IPS-18c (cell line): ENCODE results near the gene ARHGAP9.
"Not testable (repeated sequence)": the region's sequence is repeated elsewhere in the genome, so short reads cannot be mapped to it uniquely, and the experiment has no call there.

Experiments
- H3K4me3 ChIP-seq: 2 replicates; pipeline ENCODE4 v1.7.0; 2013; ENCODE audit warnings: low read depth, mild to moderate bottlenecking, low read length, moderate library complexity; ENCODE audit not compliant: insufficient read depth
- H3K9me3 ChIP-seq: one replicate; pipeline ENCODE4 v1.6.1; 2013; ENCODE audit warnings: mild to moderate bottlenecking, low read length, moderate library complexity; ENCODE audit not compliant: control insufficient read depth, insufficient read depth

Gene ARHGAP9

GRCh38 chr12:57438400-57438799 is 41.3 kb downstream of the ARHGAP9 start:
- H3K9me3 ChIP-seq = no peaks in the 10 kb centered on the region
- no peak overlapping the region for H3K4me3 ChIP-seq

- no peak overlapping the region for H3K4me3 ChIP-seq
Measured at GRCh38 chr12:57435293-57435692, 44.4 kb downstream of the ARHGAP9 start.

GRCh38 chr12:57434517-57435223 is 45.0 kb downstream of the ARHGAP9 start, which contains the start of gene INHBC:
TSS of gene INHBC (plus strand) at chr12:57434784. CDS start at chr12:57434887, 103 bp downstream.
- H3K4me3 ChIP-seq = no peak within 1 kb of the TSS
- no peaks in the 10 kb centered on the region for H3K9me3 ChIP-seq

More at GRCh38 chr12:57435293-57435692, 44.4 kb downstream of the ARHGAP9 start:
- H3K9me3 ChIP-seq = no peaks in the 10 kb centered on the region

GRCh38 chr12:57433370-57433769 is 46.3 kb downstream of the ARHGAP9 start:
- H3K4me3 ChIP-seq = no peak overlapping the region
- H3K9me3 ChIP-seq = no peaks in the 10 kb centered on the region

GRCh38 chr12:57431654-57432188 is 47.9 kb downstream of the ARHGAP9 start:
- no peak overlapping the region; the same call in 1 of the 2 replicates for H3K4me3 ChIP-seq

GRCh38 chr12:57430931-57431566 is 48.6 kb downstream of the ARHGAP9 start, which contains the start of gene R3HDM2:
TSS of gene R3HDM2 (minus strand) at chr12:57431043. CDS start at chr12:57310428, 120,615 bp downstream.
- no peaks in the 10 kb centered on the region for H3K9me3 ChIP-seq
- H3K4me3 ChIP-seq = peak within 1 kb of the TSS; percentile 77

More at GRCh38 chr12:57431654-57432188, 47.9 kb downstream of the ARHGAP9 start:
- no peaks in the 10 kb centered on the region for H3K9me3 ChIP-seq

GRCh38 chr12:57430112-57430930 is 49.3 kb downstream of the ARHGAP9 start:
- Histone ChIP-seq H3K4me3 (peak overlapping the region; percentile 77), H3K9me3 (no peaks in the 10 kb centered on the region)

GRCh38 chr12:57429473-57430111 is 50.1 kb downstream of the ARHGAP9 start:
- H3K4me3 ChIP-seq = peak overlapping the region; percentile 77
- H3K9me3 ChIP-seq = no peaks in the 10 kb centered on the region

- H3K4me3 ChIP-seq = no peak overlapping the region
Measured at GRCh38 chr12:57428965-57429364, 50.7 kb downstream of the ARHGAP9 start.

GRCh38 chr12:57426948-57427347 is 52.7 kb downstream of the ARHGAP9 start:
- H3K9me3 ChIP-seq, H3K4me3 ChIP-seq: not testable (repeated sequence)

More at GRCh38 chr12:57428965-57429364, 50.7 kb downstream of the ARHGAP9 start:
- no peaks in the 10 kb centered on the region for H3K9me3 ChIP-seq
